Measurements from ENCODE around the gene IL6R. TPM values are rescaled to one million over a fixed set of nuclear protein-coding genes. Genes with fewer than 3 reads are reported as not detected.

The IL6R gene
- total RNA-seq, 2 experiments from 2014 or later: 0.16 to 0.53 TPM

GRCh38 chr1:154459080-154459479 lies 53.9 kb downstream of the IL6R start:
- Mint-ChIP-seq H3K4me3 (no peak overlapping the region), H3K4me1 (ENCODE audit: low read depth) (peaks cover 22% of the 10 kb centered on the region), H3K27me3 (ENCODE audit: low read depth) (peaks cover 9% of the 10 kb centered on the region), H3K36me3 (ENCODE audit: low read depth) (no peaks in the 10 kb centered on the region), H3K27ac (no peak overlapping the region), H3K9me3 (ENCODE audit: insufficient read depth) (no peaks in the 10 kb centered on the region)
- POLR2A ChIA-PET: no interaction called here
- no peak for DNase-seq
- ATAC-seq: no peak
- CTCF ChIA-PET: interaction anchor here (1.3 kb wide), 1 partner anchor 626 kb away, joined by 3 read pairs; no protein-coding TSS in a partner anchor

DNA sequence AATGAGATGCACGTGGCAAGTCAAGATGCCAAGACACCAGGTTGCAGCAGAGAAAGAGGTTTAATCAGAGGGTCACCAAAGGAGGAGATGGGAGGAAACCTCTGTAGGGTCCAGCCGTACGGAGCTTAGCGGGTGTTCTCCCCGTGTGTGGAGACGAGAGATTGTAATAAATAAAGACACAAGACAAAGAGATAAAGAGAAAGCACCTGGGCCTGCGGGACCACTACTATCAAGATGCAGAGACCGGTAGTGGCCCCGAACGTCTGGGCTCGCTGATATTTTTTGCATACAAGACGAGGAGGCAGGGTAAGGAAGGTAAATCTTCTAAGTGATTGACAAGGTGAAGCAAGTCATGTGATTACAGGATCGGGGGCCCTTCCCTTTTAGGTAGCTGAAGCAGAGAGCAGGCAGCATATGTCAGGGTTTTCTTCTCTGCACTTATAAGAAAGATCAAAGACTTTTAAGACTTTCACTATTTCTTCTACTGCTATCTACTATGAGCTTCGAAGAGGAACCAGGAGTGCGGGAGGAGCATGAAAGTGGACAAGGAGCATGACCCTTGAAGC lies 55.6 kb downstream of the IL6R start:
- Mint-ChIP-seq H3K27ac (no peak overlapping the region), H3K36me3 (ENCODE audit: low read depth) (no peaks in the 10 kb centered on the region), H3K9me3 (ENCODE audit: insufficient read depth) (no peaks in the 10 kb centered on the region), H3K4me1 (ENCODE audit: low read depth) (peaks cover 20% of the 10 kb centered on the region), H3K27me3 (ENCODE audit: low read depth) (peaks cover 9% of the 10 kb centered on the region), H3K4me3 (no peak overlapping the region)
- ATAC-seq (no peak), DNase-seq (no peak)
- ChIA-PET CTCF (interaction anchor here (1.4 kb wide), 1 partner anchor 21 kb away, joined by 3 read pairs; no protein-coding TSS in a partner anchor), POLR2A (no interaction called here)

DNA sequence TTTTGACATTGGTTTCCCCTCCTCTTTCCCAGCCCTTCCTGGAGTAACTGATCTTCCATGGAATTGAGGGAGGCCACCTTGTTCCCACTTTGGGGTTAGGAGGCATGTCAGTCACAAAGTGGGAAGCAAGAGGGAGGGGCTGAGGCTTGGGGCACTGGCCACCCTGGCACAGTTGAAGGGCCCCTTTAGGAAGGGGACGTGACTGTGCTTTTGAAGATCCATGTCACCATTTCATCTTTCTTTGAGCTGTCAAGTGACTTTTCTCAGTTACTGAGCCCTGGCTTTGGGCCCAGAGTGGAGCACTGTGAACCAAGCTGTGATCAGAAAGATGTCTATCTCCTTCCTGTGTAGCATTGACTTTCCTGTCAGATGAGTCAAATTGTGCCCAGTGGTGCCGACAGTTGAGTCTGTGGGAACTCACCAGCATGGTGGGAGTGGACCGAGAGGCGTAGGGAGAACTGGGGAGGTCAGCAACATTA lies 58.4 kb downstream of the IL6R start:
- peaks cover 36% of the 10 kb centered on the region for H3K4me1 Mint-ChIP-seq (ENCODE audit: low read depth)
- CTCF ChIA-PET: interaction anchor here (0.9 to 7.1 kb wide), 10 partner anchors 9 to 138 kb away, joined by 3 to 70 read pairs (median 3); no protein-coding TSS in a partner anchor

GRCh38 chr1:154465621-154466195 lies 60.6 kb downstream of the IL6R start:
- CTCF ChIA-PET: interaction anchor here (0.7 to 7.1 kb wide), 8 partner anchors 11 to 585 kb away, joined by 3 to 70 read pairs (median 4); partner anchors contain the start of gene ADAM15
- Mint-ChIP-seq H3K36me3 (ENCODE audit: low read depth) (no peaks in the 10 kb centered on the region), H3K4me1 (ENCODE audit: low read depth) (peaks cover 36% of the 10 kb centered on the region), H3K4me3 (no peak overlapping the region), H3K9me3 (ENCODE audit: insufficient read depth) (no peaks in the 10 kb centered on the region), H3K27me3 (ENCODE audit: low read depth) (peaks cover 10% of the 10 kb centered on the region), H3K27ac (no peak overlapping the region)
- DNase-seq: no peak
- no peak for ATAC-seq
- POLR2A ChIA-PET: no interaction called here

More for the DNA sequence above, 58.4 kb downstream of the IL6R start:
- no peak overlapping the region for H3K4me3 Mint-ChIP-seq
- H3K36me3 Mint-ChIP-seq (ENCODE audit: low read depth): no peaks in the 10 kb centered on the region
- POLR2A ChIA-PET: interaction anchor here (0.8 kb wide), 1 partner anchor 132 kb away, joined by 4 read pairs; no protein-coding TSS in a partner anchor
- DNase-seq: peak; percentile 64
- no peaks in the 10 kb centered on the region for H3K9me3 Mint-ChIP-seq (ENCODE audit: insufficient read depth)
- ATAC-seq: peak; percentile 87
- peaks cover 3% of the 10 kb centered on the region for H3K27me3 Mint-ChIP-seq (ENCODE audit: low read depth)
- peak overlapping the region; percentile 48 for H3K27ac Mint-ChIP-seq

DNA sequence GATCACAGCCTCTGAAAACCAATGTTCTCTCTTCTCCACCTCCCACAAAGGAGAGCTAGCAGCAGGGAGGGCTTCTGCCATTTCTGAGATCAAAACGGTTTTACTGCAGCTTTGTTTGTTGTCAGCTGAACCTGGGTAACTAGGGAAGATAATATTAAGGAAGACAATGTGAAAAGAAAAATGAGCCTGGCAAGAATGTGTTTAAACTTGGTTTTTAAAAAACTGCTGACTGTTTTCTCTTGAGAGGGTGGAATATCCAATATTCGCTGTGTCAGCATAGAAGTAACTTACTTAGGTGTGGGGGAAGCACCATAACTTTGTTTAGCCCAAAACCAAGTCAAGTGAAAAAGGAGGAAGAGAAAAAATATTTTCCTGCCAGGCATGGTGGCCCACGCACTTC lies 61.1 kb downstream of the IL6R start:
- Mint-ChIP-seq H3K36me3 (ENCODE audit: low read depth) (no peaks in the 10 kb centered on the region), H3K27me3 (ENCODE audit: low read depth) (peaks cover 10% of the 10 kb centered on the region), H3K9me3 (ENCODE audit: insufficient read depth) (no peaks in the 10 kb centered on the region), H3K4me3 (no peak overlapping the region), H3K4me1 (ENCODE audit: low read depth) (peaks cover 36% of the 10 kb centered on the region), H3K27ac (no peak overlapping the region)
- ChIA-PET CTCF (interaction anchor here (0.7 to 7.1 kb wide), 6 partner anchors 11 to 113 kb away, joined by 3 to 70 read pairs (median 4); no protein-coding TSS in a partner anchor), POLR2A (no interaction called here)
- ATAC-seq: no peak
- no peak for DNase-seq

- peaks cover 10% of the 10 kb centered on the region for H3K27me3 Mint-ChIP-seq (ENCODE audit: low read depth)
- no peak overlapping the region for H3K4me3 Mint-ChIP-seq
- no peaks in the 10 kb centered on the region for H3K36me3 Mint-ChIP-seq (ENCODE audit: low read depth)
- ChIA-PET CTCF (interaction anchor here (0.9 to 7.1 kb wide), 6 partner anchors 10 to 283 kb away, joined by 3 to 70 read pairs (median 4); no protein-coding TSS in a partner anchor), POLR2A (interaction anchor here (1.1 to 1.4 kb wide), 2 partner anchors 24 to 57 kb away, joined by 3 read pairs; no protein-coding TSS in a partner anchor)
- peaks cover 35% of the 10 kb centered on the region for H3K4me1 Mint-ChIP-seq (ENCODE audit: low read depth)
- H3K27ac Mint-ChIP-seq: no peak overlapping the region
- ATAC-seq (no peak), DNase-seq (no peak)
- H3K9me3 Mint-ChIP-seq (ENCODE audit: insufficient read depth): no peaks in the 10 kb centered on the region
Observed at GRCh38 chr1:154466921-154467417, 61.8 kb downstream of the IL6R start.

- peaks cover 33% of the 10 kb centered on the region for H3K4me1 Mint-ChIP-seq (ENCODE audit: low read depth)
- H3K4me3 Mint-ChIP-seq: no peak overlapping the region
- ChIA-PET CTCF (interaction anchor here (0.9 to 7.1 kb wide), 7 partner anchors 9 to 282 kb away, joined by 3 to 70 read pairs (median 4); no protein-coding TSS in a partner anchor), POLR2A (interaction anchor here (1.1 to 1.4 kb wide), 2 partner anchors 25 to 58 kb away, joined by 3 read pairs; no protein-coding TSS in a partner anchor)
- no peak overlapping the region for H3K27ac Mint-ChIP-seq
- H3K27me3 Mint-ChIP-seq (ENCODE audit: low read depth): peaks cover 13% of the 10 kb centered on the region
- DNase-seq: no peak
- no peak for ATAC-seq
- no peaks in the 10 kb centered on the region for H3K9me3 Mint-ChIP-seq (ENCODE audit: insufficient read depth)
- H3K36me3 Mint-ChIP-seq (ENCODE audit: low read depth): no peaks in the 10 kb centered on the region
Observed at GRCh38 chr1:154467434-154468102, 62.4 kb downstream of the IL6R start.

DNA sequence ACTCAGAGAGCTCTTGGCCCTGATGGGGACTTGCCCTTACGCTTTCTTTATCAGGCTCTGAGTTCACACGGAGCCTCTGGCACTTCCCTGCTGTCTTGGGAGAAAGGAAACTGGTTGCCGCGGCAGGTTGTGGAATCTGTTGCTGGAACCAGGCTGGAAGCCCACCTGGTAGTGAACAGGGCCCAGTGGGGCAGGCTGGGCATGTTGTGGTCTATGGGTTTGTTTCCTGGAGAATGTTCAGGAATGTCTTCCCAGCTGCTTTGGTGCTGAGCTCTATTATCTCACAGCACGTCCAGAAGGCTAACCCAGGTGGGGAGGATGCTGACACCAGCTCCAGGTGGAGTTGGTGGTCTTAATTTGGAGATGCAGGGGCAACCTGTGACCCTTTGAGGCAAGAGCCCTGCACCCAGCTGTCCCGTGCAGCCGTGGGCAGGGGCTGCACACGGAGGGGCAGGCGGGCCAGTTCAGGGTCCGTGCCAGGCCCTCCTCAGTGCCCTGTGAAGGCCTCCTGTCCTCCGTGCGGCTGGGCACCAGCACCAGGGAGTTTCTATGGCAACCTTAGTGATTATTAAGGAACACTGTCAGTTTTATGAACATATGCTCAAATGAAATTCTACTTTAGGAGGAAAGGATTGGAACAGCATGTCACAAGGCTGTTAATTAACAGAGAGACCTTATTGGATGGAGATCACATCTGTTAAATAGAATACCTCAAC lies 63.5 kb downstream of the IL6R start:
- ATAC-seq (no peak), DNase-seq (no peak)
- Mint-ChIP-seq H3K36me3 (ENCODE audit: low read depth) (no peaks in the 10 kb centered on the region), H3K27ac (no peak overlapping the region), H3K27me3 (ENCODE audit: low read depth) (peaks cover 14% of the 10 kb centered on the region), H3K4me3 (no peak overlapping the region), H3K4me1 (ENCODE audit: low read depth) (peaks cover 24% of the 10 kb centered on the region), H3K9me3 (ENCODE audit: insufficient read depth) (no peaks in the 10 kb centered on the region)
- POLR2A ChIA-PET: no interaction called here
- CTCF ChIA-PET: interaction anchor here (2.0 to 7.1 kb wide), 2 partner anchors 12 to 78 kb away, joined by 10 to 70 read pairs; no protein-coding TSS in a partner anchor

- H3K4me1 Mint-ChIP-seq (ENCODE audit: low read depth): peaks cover 18% of the 10 kb centered on the region
- ChIA-PET POLR2A (no interaction called here), CTCF (interaction anchor here (0.7 kb wide), 1 partner anchor 9 kb away, joined by 3 read pairs; no protein-coding TSS in a partner anchor)
- no peaks in the 10 kb centered on the region for H3K9me3 Mint-ChIP-seq (ENCODE audit: insufficient read depth)
- H3K4me3 Mint-ChIP-seq: no peak overlapping the region
- H3K27ac Mint-ChIP-seq: no peak overlapping the region
- ATAC-seq (no peak), DNase-seq (no peak)
- H3K27me3 Mint-ChIP-seq (ENCODE audit: low read depth): peaks cover 11% of the 10 kb centered on the region
- no peaks in the 10 kb centered on the region for H3K36me3 Mint-ChIP-seq (ENCODE audit: low read depth)
Observed at GRCh38 chr1:154469844-154470560, 64.9 kb downstream of the IL6R start.

GRCh38 chr1:154471304-154471703 lies 66.2 kb downstream of the IL6R start:
- no peak overlapping the region for H3K4me3 Mint-ChIP-seq
- H3K27ac Mint-ChIP-seq: no peak overlapping the region

More at GRCh38 chr1:154471304-154471703, 66.2 kb downstream of the IL6R start:
- CTCF ChIA-PET: interaction anchor here (1.2 to 1.3 kb wide), 2 partner anchors 8 to 75 kb away, joined by 3 to 8 read pairs; no protein-coding TSS in a partner anchor
- DNase-seq (no peak), ATAC-seq (no peak)
- H3K36me3 Mint-ChIP-seq (ENCODE audit: low read depth): no peaks in the 10 kb centered on the region
- H3K9me3 Mint-ChIP-seq (ENCODE audit: insufficient read depth): no peaks in the 10 kb centered on the region
- POLR2A ChIA-PET: interaction anchor here (1.5 kb wide), 1 partner anchor 10 kb away, joined by 4 read pairs; no protein-coding TSS in a partner anchor
- peaks cover 11% of the 10 kb centered on the region for H3K27me3 Mint-ChIP-seq (ENCODE audit: low read depth)
- H3K4me1 Mint-ChIP-seq (ENCODE audit: low read depth): peaks cover 11% of the 10 kb centered on the region

Data from activated CD8-positive, alpha-beta T cell treated with anti-CD3 and anti-CD28 coated beads, Interleukin-2, amount 10 ng/mL, durations not matched to agents 7 days and 5 days (primary cell).